GM12878 (cell line): ENCODE data around the gene ANKDD1B. TPM values are rescaled to one million over a fixed set of nuclear protein-coding genes. Genes with fewer than 3 reads are reported as not detected.

Experiments used
- ASH2L ChIP-seq: fragments of 300-600, 200-600 bp; sonication (generic); IDR thresholded peaks from 2 replicates; pipeline ENCODE4 v1.6.1; 2017; ENCODE audit warnings: low read depth, mild to moderate bottlenecking, borderline replicate concordance
- BACH1 ChIP-seq: fragments of 450-650 bp; IDR thresholded peaks from 2 replicates; pipeline ENCODE4 v1.6.1; 2017; ENCODE audit warnings: mild to moderate bottlenecking, borderline replicate concordance
- BRCA1 ChIP-seq: IDR thresholded peaks from 2 replicates; pipeline ENCODE4 v1.6.1; 2011; ENCODE audit warnings: low read depth, low read length, improper control_type of control experiment
- CHD1 ChIP-seq: IDR thresholded peaks from 2 replicates; pipeline ENCODE4 v1.6.1; 2012; ENCODE audit warnings: low read depth, low read length, improper control_type of control experiment
- CHD4 ChIP-seq: fragments of 200-600 bp; sonication (generic); IDR thresholded peaks from 2 replicates; pipeline ENCODE4 v1.6.1; 2016; ENCODE audit warnings: mild to moderate bottlenecking
- ELK1 ChIP-seq: IDR thresholded peaks from 2 replicates; pipeline ENCODE4 v1.6.1; 2012; ENCODE audit warnings: low read depth, low read length, improper control_type of control experiment
- LARP7 ChIP-seq: fragments of 450-650 bp; IDR thresholded peaks from 2 replicates; pipeline ENCODE4 v1.6.1; 2017; ENCODE audit warnings: mild to moderate bottlenecking
- MXI1 ChIP-seq: fragments of 150-350 bp; IDR thresholded peaks from 2 replicates; pipeline ENCODE4 v1.6.1; 2011; ENCODE audit warnings: low read depth, mild to moderate bottlenecking, inconsistent platforms, low read length, improper control_type of control experiment
- NR2C2 ChIP-seq: IDR thresholded peaks from 2 replicates; pipeline ENCODE4 v1.6.1; 2011; ENCODE audit warnings: borderline replicate concordance, low read depth; ENCODE audit not compliant: control insufficient read depth, insufficient read length
- POLR2A ChIP-seq: IDR thresholded peaks from 2 replicates; pipeline ENCODE4 v1.6.1; 2011; ENCODE audit warnings: low read depth, mild to moderate bottlenecking, low read length
- RAD51 ChIP-seq: fragments of 450-650 bp; IDR thresholded peaks from 2 replicates; pipeline ENCODE4 v1.6.1; 2016; ENCODE audit warnings: moderate library complexity, mild to moderate bottlenecking, inconsistent platforms
- RB1 ChIP-seq: fragments of 450-650 bp; formaldehyde crosslinking; IDR thresholded peaks from 2 replicates; pipeline ENCODE4 v1.6.1; 2017; ENCODE audit warnings: mild to moderate bottlenecking, borderline replicate concordance
- SPI1 ChIP-seq: IDR thresholded peaks from 2 replicates; pipeline ENCODE4 v1.6.1; 2011; ENCODE audit warnings: low read depth, mild to moderate bottlenecking, low read length, moderate library complexity, borderline replicate concordance; ENCODE audit not compliant: insufficient read depth
- STAT1 ChIP-seq: fragments of 450-650 bp; conservative IDR thresholded peaks from 2 replicates; pipeline ENCODE4 v1.6.1; 2014; ENCODE audit warnings: antibody characterized with exemption, mild to moderate bottlenecking
- SUPT20H ChIP-seq: IDR thresholded peaks from 2 replicates; pipeline ENCODE4 v1.6.1; 2011; ENCODE audit warnings: low read depth, mild to moderate bottlenecking, low read length, moderate library complexity, borderline replicate concordance; ENCODE audit not compliant: control insufficient read depth
- TCF7 ChIP-seq: IDR thresholded peaks from 2 replicates; pipeline ENCODE4 v1.6.1; 2014; ENCODE audit warnings: antibody characterized with exemption, borderline replicate concordance
- ZBED1 ChIP-seq: IDR thresholded peaks from 2 replicates; pipeline ENCODE4 v1.6.1; 2016; ENCODE audit warnings: borderline replicate concordance
- ZNF207 ChIP-seq: fragments of 450-650 bp; IDR thresholded peaks from 2 replicates; pipeline ENCODE4 v1.6.1; 2014; ENCODE audit warnings: antibody characterized with exemption, mild to moderate bottlenecking, borderline replicate concordance
- ZNF384 ChIP-seq: IDR thresholded peaks from 2 replicates; pipeline ENCODE4 v1.6.1; 2012; ENCODE audit warnings: low read depth, mild to moderate bottlenecking, low read length, improper control_type of control experiment, borderline replicate concordance
- ZNF622 ChIP-seq: fragments of 450-650 bp; IDR thresholded peaks from 2 replicates; pipeline ENCODE4 v1.6.1; 2017; ENCODE audit warnings: mild to moderate bottlenecking, inconsistent platforms
- ZNF687 ChIP-seq: fragments of 450-650 bp; IDR thresholded peaks from 2 replicates; pipeline ENCODE4 v1.6.1; 2017; ENCODE audit warnings: mild to moderate bottlenecking, moderate library complexity
- polyA plus RNA-seq, 11 experiments: library from polyadenylated mRNA; depleted of rRNA in 4 of 11; unstranded in 6 of 11; stranded (reverse) in 5 of 11; fragments of >200 nt; fragmentation: Nextera tagmentation in 4 of 11; fragmentation: Illumina TruSeq in 1 of 11; extraction: Ambion mirVana in 4 of 11; extraction: Trizol in 1 of 11; gene quantifications; 1 replicate in 1 of 11; 2 replicates in 10 of 11; pipeline versions ENCODE4 v1.2.1 to v1.2.3, GENCODE V29; 2011 to 2016; ENCODE audit warnings: inconsistent platforms in 2 of 11, missing spikeins in 2 of 11, low read depth in 1 of 11
- total RNA-seq, 4 experiments: library from RNA; depleted of rRNA in 3 of 4; stranded (reverse); fragments of >200 nt in 3 of 4; fragmentation: Illumina TruSeq in 1 of 4; extraction: Trizol in 1 of 4; gene quantifications; 2 replicates each; pipeline versions ENCODE4 v1.2.1 to v1.2.3, GENCODE V29; 2013 to 2021
- TF ChIP-seq, protein P1 (sequence below): fragments of 450-650 bp; IDR thresholded peaks from 2 replicates; pipeline ENCODE4 v1.6.1; 2016; ENCODE audit warnings: mild to moderate bottlenecking
- TF ChIP-seq, protein P2 (sequence below): fragments of 450-650 bp; IDR thresholded peaks from 2 replicates; pipeline ENCODE4 v1.6.1; 2017; ENCODE audit warnings: mild to moderate bottlenecking

Gene ANKDD1B
- total and polyA plus RNA-seq, 10 of the 15 experiments (the other 5 are each of a cell fraction or from before 2014, with no cell fraction given) = 0.34 to 2.4 (median 0.80) TPM

DNA sequence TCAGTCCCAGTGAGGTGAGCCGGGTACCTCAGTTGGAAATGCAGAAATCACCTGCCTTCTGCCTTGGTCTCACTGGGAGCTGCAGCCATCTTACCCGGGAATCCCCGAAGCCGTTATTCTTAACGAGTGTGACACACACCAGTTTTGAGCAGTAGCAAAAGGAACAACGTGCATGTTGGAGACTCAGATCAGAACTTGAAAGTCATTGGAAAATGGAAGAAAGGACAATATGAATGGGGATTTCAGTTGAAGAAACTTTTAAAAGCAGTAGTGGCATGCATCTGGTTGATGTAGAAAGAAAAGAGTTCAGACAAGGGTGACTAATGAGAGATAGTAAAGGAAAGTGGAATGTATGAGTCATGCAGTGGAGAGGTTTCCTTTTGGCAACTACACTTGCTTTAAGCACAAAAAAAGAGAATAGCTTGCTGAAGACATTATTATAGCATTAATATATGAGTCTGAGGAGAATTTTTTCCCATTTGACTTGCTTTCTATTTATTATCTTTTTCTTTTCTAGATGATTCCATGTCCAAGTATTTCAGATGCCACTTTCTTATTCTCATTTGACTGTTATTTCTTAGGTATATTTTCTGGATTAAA is 44.4 kb upstream of the ANKDD1B start (continued):
- TF ChIP-seq ZNF687 = peak; percentile 83
- TF ChIP-seq ZNF384 = no peak
- TF ChIP-seq SUPT20H = no peak
- peak; percentile 75; the same call in 1 of the 2 replicates for TF ChIP-seq ZBED1
- no peak; the same call in 1 of the 2 replicates for TF ChIP-seq RB1
- no peak for TF ChIP-seq ZNF207
- no peak for TF ChIP-seq NR2C2
- no peak for TF ChIP-seq ASH2L
- TF ChIP-seq RAD51 = peak; percentile 45; the same call in 1 of the 2 replicates
- no peak for TF ChIP-seq POLR2A
- TF ChIP-seq, protein P1, sequence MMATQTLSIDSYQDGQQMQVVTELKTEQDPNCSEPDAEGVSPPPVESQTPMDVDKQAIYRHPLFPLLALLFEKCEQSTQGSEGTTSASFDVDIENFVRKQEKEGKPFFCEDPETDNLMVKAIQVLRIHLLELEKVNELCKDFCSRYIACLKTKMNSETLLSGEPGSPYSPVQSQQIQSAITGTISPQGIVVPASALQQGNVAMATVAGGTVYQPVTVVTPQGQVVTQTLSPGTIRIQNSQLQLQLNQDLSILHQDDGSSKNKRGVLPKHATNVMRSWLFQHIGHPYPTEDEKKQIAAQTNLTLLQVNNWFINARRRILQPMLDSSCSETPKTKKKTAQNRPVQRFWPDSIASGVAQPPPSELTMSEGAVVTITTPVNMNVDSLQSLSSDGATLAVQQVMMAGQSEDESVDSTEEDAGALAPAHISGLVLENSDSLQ = peak; percentile 59
- no peak for TF ChIP-seq CHD4
- TF ChIP-seq CHD1 = no peak
- no peak for TF ChIP-seq ELK1
- TF ChIP-seq STAT1 = no peak
- TF ChIP-seq LARP7 = no peak
- TF ChIP-seq BRCA1 = no peak
- TF ChIP-seq, protein P2, sequence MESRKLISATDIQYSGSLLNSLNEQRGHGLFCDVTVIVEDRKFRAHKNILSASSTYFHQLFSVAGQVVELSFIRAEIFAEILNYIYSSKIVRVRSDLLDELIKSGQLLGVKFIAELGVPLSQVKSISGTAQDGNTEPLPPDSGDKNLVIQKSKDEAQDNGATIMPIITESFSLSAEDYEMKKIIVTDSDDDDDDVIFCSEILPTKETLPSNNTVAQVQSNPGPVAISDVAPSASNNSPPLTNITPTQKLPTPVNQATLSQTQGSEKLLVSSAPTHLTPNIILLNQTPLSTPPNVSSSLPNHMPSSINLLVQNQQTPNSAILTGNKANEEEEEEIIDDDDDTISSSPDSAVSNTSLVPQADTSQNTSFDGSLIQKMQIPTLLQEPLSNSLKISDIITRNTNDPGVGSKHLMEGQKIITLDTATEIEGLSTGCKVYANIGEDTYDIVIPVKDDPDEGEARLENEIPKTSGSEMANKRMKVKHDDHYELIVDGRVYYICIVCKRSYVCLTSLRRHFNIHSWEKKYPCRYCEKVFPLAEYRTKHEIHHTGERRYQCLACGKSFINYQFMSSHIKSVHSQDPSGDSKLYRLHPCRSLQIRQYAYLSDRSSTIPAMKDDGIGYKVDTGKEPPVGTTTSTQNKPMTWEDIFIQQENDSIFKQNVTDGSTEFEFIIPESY = no peak
- TF ChIP-seq BACH1 = peak; percentile 69; the same call in 1 of the 2 replicates
- no peak for TF ChIP-seq ZNF622
- no peak; the same call in 1 of the 2 replicates for TF ChIP-seq SPI1
- TF ChIP-seq TCF7 = no peak
- peak; percentile 16; the same call in 1 of the 2 replicates for TF ChIP-seq MXI1
